ENCODE results near the gene SLCO2B1.

DNA sequence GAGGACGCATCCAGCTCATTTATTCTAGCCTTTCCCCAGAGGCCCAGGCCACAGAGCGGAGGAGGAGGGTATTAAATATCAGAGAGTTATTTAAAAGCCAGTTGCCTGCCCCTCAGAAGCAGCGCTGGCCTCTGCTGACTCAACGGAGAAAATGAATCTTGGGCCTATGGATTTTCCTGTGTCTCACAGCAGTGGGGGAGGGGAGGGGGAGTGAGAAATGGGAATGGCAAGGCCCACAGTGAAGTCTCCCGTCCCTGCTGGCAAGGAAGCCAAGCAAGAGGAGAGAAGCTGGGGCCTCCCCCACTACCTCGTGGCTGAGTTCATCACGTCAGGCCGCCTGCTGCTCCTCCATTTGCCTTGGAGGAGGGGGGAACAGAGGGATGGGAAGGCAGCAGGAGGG is 85.2 kb downstream of the SLCO2B1 start:
- TF ChIP-seq, protein P1, sequence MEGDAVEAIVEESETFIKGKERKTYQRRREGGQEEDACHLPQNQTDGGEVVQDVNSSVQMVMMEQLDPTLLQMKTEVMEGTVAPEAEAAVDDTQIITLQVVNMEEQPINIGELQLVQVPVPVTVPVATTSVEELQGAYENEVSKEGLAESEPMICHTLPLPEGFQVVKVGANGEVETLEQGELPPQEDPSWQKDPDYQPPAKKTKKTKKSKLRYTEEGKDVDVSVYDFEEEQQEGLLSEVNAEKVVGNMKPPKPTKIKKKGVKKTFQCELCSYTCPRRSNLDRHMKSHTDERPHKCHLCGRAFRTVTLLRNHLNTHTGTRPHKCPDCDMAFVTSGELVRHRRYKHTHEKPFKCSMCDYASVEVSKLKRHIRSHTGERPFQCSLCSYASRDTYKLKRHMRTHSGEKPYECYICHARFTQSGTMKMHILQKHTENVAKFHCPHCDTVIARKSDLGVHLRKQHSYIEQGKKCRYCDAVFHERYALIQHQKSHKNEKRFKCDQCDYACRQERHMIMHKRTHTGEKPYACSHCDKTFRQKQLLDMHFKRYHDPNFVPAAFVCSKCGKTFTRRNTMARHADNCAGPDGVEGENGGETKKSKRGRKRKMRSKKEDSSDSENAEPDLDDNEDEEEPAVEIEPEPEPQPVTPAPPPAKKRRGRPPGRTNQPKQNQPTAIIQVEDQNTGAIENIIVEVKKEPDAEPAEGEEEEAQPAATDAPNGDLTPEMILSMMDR (IDR thresholded peaks at IDR 0.05): no peak
- TF ChIP-seq POLR2A (IDR thresholded peaks at IDR 0.05): no peak
- no peak for TF ChIP-seq POLR2AphosphoS5 (IDR thresholded peaks at IDR 0.05)

Measured in upper lobe of left lung (tissue), 4 donors.